PC-3 (cell line): ENCODE data around the gene CARMIL1.

Source experiments
- EZH2 ChIP-seq: fragments of 300-600 bp; sonication (generic); IDR thresholded peaks from one replicate; pipeline ENCODE4 v1.6.1; 2017; ENCODE audit warnings: antibody characterized with exemption, mild to moderate bottlenecking, low read length; ENCODE audit not compliant: unreplicated experiment
- EZH2phosphoT487 ChIP-seq: fragments of 300-600 bp; sonication (generic); IDR thresholded peaks from 2 replicates; pipeline ENCODE4 v1.6.1; 2018; ENCODE audit warnings: mild to moderate bottlenecking, antibody characterized with exemption, low read length, borderline replicate concordance
- TF ChIP-seq, protein P1 (sequence below): fragments of 300-600 bp; sonication (generic); conservative IDR thresholded peaks from 2 replicates; pipeline ENCODE4 v1.5.1; 2017; ENCODE audit warnings: antibody characterized with exemption, low read depth, mild to moderate bottlenecking, low read length

DNA sequence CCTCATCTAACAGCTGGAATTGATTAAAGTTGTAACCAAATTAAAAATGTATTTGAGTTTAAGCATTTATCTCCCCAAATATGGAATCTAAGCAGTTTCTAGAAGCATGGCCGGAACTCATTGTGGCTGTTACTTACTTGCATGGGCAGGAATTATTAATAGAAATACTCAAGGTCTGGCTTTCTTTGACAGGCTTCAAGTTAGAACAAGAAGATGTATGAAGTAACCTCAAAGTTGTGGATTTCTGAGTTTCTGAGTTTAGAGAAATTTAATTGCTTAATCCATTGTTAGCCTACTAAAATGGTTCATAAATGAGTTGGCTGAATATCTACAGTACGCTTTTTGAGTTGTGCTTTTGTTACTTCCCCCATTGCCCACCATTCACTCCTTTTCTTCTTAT is 7.7 kb downstream of the CARMIL1 start:
- no peak for TF ChIP-seq EZH2phosphoT487
- no peak for TF ChIP-seq EZH2
- TF ChIP-seq, protein P1, sequence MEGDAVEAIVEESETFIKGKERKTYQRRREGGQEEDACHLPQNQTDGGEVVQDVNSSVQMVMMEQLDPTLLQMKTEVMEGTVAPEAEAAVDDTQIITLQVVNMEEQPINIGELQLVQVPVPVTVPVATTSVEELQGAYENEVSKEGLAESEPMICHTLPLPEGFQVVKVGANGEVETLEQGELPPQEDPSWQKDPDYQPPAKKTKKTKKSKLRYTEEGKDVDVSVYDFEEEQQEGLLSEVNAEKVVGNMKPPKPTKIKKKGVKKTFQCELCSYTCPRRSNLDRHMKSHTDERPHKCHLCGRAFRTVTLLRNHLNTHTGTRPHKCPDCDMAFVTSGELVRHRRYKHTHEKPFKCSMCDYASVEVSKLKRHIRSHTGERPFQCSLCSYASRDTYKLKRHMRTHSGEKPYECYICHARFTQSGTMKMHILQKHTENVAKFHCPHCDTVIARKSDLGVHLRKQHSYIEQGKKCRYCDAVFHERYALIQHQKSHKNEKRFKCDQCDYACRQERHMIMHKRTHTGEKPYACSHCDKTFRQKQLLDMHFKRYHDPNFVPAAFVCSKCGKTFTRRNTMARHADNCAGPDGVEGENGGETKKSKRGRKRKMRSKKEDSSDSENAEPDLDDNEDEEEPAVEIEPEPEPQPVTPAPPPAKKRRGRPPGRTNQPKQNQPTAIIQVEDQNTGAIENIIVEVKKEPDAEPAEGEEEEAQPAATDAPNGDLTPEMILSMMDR, result no peak
